HG02571 (cell line): ENCODE measurements around the gene LRRC42.

Source experiments
- ATAC-seq: cut with Tn5 transposase; IDR thresholded peaks from one replicate; pipeline ENCODE4 v1.9.1; 2021; ENCODE audit warnings: mild to moderate bottlenecking, moderate library complexity; ENCODE audit not compliant: unreplicated experiment

The LRRC42 gene

GRCh38 chr1:53942127-53942957 is 3.8 kb upstream of the LRRC42 start:
- ATAC-seq: no peak

GRCh38 chr1:53943090-53943489 is 3.1 kb upstream of the LRRC42 start:
- no peak for ATAC-seq

- no peak for ATAC-seq
Measured at GRCh38 chr1:53943490-53944043, 2.6 kb upstream of the LRRC42 start.

- ATAC-seq: no peak
Measured at GRCh38 chr1:53944469-53945182, 1.5 kb upstream of the LRRC42 start.

GRCh38 chr1:53945183-53945432 is 1.0 kb upstream of the LRRC42 start:
- no peak for ATAC-seq

- ATAC-seq: peak; percentile 66
Measured at GRCh38 chr1:53945433-53946251, 508 bp upstream of the LRRC42 start, which contains the start of gene IFT25. TSS of gene IFT25 (minus strand) at chr1:53945699. CDS start at chr1:53940082, 5,617 bp downstream.

GRCh38 chr1:53947172-53947907 is 1.2 kb downstream of the LRRC42 start:
- no peak for ATAC-seq

GRCh38 chr1:53948291-53948690 is 2.1 kb downstream of the LRRC42 start:
- ATAC-seq: no peak

GRCh38 chr1:53949023-53949990 is 3.2 kb downstream of the LRRC42 start:
- ATAC-seq: no peak

GRCh38 chr1:53951697-53952096 is 5.5 kb downstream of the LRRC42 start:
- no peak for ATAC-seq

GRCh38 chr1:53954128-53954527 is 8.0 kb downstream of the LRRC42 start:
- ATAC-seq: no peak

GRCh38 chr1:53956308-53957168 is 10.4 kb downstream of the LRRC42 start:
- ATAC-seq: no peak

- ATAC-seq: no peak
Measured at GRCh38 chr1:53957194-53957818, 11.2 kb downstream of the LRRC42 start.

- no peak for ATAC-seq
Measured at GRCh38 chr1:53959664-53960250, 13.6 kb downstream of the LRRC42 start.

- no peak for ATAC-seq
Measured at GRCh38 chr1:53962395-53962794, 16.2 kb downstream of the LRRC42 start.

- ATAC-seq: no peak
Measured at GRCh38 chr1:53963460-53963859, 17.3 kb downstream of the LRRC42 start.

GRCh38 chr1:53964109-53964508 is 18.0 kb downstream of the LRRC42 start:
- ATAC-seq: no peak

GRCh38 chr1:53966794-53967193 is 20.6 kb downstream of the LRRC42 start:
- ATAC-seq: no peak
